ENCODE measurements around the gene MYLK. TPM values are rescaled to one million over a fixed set of nuclear protein-coding genes. Genes with fewer than 3 reads are reported as not detected.
A peak's percentile ranks its signal among the peaks of the same experiment; 100 is the strongest.

Gene MYLK
- total RNA-seq, 1 donor from 2014 or later, result 2.6 TPM

- no peaks in the 10 kb centered on the region for H3K27me3 ChIP-seq (ENCODE audit: control insufficient read depth, insufficient read depth, low read length)
- DNase-seq (ENCODE audit: low read depth) (no peak), FAIRE-seq (no peak)
- TF ChIP-seq, protein P1, sequence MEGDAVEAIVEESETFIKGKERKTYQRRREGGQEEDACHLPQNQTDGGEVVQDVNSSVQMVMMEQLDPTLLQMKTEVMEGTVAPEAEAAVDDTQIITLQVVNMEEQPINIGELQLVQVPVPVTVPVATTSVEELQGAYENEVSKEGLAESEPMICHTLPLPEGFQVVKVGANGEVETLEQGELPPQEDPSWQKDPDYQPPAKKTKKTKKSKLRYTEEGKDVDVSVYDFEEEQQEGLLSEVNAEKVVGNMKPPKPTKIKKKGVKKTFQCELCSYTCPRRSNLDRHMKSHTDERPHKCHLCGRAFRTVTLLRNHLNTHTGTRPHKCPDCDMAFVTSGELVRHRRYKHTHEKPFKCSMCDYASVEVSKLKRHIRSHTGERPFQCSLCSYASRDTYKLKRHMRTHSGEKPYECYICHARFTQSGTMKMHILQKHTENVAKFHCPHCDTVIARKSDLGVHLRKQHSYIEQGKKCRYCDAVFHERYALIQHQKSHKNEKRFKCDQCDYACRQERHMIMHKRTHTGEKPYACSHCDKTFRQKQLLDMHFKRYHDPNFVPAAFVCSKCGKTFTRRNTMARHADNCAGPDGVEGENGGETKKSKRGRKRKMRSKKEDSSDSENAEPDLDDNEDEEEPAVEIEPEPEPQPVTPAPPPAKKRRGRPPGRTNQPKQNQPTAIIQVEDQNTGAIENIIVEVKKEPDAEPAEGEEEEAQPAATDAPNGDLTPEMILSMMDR (IDR thresholded peaks at IDR 0.05; ENCODE audit: insufficient read depth, low read length, severe bottlenecking), result no peak
- no peaks in the 10 kb centered on the region for H3K36me3 ChIP-seq (ENCODE audit: control insufficient read depth, insufficient read depth, low read length)
- H3K4me3 ChIP-seq (ENCODE audit: low read depth, low read length), result no peak overlapping the region
Measured at GRCh38 chr3:123762805-123763204, 121.3 kb downstream of the MYLK start.

DNA sequence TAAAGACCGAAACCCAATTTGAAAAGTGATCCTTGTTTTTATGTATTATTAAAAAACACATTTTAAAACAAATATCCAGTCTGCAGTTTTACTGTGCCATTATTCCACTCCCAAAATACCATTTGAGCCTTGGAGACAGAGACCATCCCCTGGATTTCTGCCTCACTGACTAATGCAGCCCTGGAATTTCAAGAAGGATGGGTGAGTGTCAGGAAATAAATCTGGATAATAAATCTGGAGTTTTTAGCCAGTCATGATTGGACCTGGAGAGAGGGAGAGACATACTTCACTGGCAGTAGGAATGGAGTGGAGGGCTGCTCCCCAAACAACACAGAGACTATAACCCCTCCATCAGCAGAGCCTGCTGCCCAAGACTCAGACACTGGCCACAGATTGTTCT, 123.3 kb downstream of the MYLK start:
- Histone ChIP-seq H3K27me3 (ENCODE audit: control insufficient read depth, insufficient read depth, low read length) (no peaks in the 10 kb centered on the region), H3K4me3 (ENCODE audit: low read depth, low read length) (no peak overlapping the region), H3K36me3 (ENCODE audit: control insufficient read depth, insufficient read depth, low read length) (no peaks in the 10 kb centered on the region)
- FAIRE-seq, result no peak
- DNase-seq (ENCODE audit: low read depth), result no peak
- TF ChIP-seq, protein P1 (IDR thresholded peaks at IDR 0.05; ENCODE audit: insufficient read depth, low read length, severe bottlenecking), result no peak

DNA sequence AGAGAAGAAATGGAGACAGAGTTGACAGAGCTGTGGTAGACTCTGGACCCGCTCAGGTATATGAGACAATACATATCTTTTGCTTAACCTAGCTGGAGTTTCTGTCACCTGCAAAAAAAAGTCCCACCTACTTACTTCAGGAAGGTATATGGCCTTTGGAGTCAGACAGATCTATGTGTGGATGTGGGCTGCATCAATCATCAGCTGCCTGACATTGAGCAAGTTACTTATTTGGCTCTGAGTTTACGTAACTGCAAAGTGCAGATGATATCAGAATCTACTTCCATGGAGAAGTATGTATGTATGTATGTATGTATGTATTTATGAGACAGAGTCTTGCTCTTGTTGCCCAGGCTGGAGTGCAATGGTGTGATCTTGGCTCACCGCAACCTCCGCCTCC, 124.3 kb downstream of the MYLK start:
- Histone ChIP-seq H3K27me3 (ENCODE audit: control insufficient read depth, insufficient read depth, low read length) (no peaks in the 10 kb centered on the region), H3K36me3 (ENCODE audit: control insufficient read depth, insufficient read depth, low read length) (no peaks in the 10 kb centered on the region), H3K4me3 (ENCODE audit: low read depth, low read length) (no peak overlapping the region)
- TF ChIP-seq, protein P1 (IDR thresholded peaks at IDR 0.05; ENCODE audit: insufficient read depth, low read length, severe bottlenecking), result no peak
- no peak for DNase-seq (ENCODE audit: low read depth)
- FAIRE-seq, result no peak

GRCh38 chr3:123759311-123759710, 124.8 kb downstream of the MYLK start:
- H3K36me3 ChIP-seq (ENCODE audit: control insufficient read depth, insufficient read depth, low read length), result no peaks in the 10 kb centered on the region
- no peaks in the 10 kb centered on the region for H3K27me3 ChIP-seq (ENCODE audit: control insufficient read depth, insufficient read depth, low read length)
- FAIRE-seq (no peak), DNase-seq (ENCODE audit: low read depth) (no peak)
- no peak overlapping the region for H3K4me3 ChIP-seq (ENCODE audit: low read depth, low read length)
- TF ChIP-seq, protein P1 (IDR thresholded peaks at IDR 0.05; ENCODE audit: insufficient read depth, low read length, severe bottlenecking), result no peak

GRCh38 chr3:123758081-123758564, 126.0 kb downstream of the MYLK start:
- DNase-seq (ENCODE audit: low read depth) (peak; percentile 46), FAIRE-seq (peak; percentile 93)
- TF ChIP-seq, protein P1 (IDR thresholded peaks at IDR 0.05; ENCODE audit: insufficient read depth, low read length, severe bottlenecking), result no peak
- H3K27me3 ChIP-seq (ENCODE audit: control insufficient read depth, insufficient read depth, low read length), result no peaks in the 10 kb centered on the region
- no peak overlapping the region for H3K4me3 ChIP-seq (ENCODE audit: low read depth, low read length)
- no peaks in the 10 kb centered on the region for H3K36me3 ChIP-seq (ENCODE audit: control insufficient read depth, insufficient read depth, low read length)

GRCh38 chr3:123757281-123757940, 126.7 kb downstream of the MYLK start:
- no peaks in the 10 kb centered on the region for H3K36me3 ChIP-seq (ENCODE audit: control insufficient read depth, insufficient read depth, low read length)
- DNase-seq (ENCODE audit: low read depth), result peak; percentile 18
- no peak for FAIRE-seq
- H3K4me3 ChIP-seq (ENCODE audit: low read depth, low read length), result no peak overlapping the region
- TF ChIP-seq, protein P1 (IDR thresholded peaks at IDR 0.05; ENCODE audit: insufficient read depth, low read length, severe bottlenecking), result no peak
- H3K27me3 ChIP-seq (ENCODE audit: control insufficient read depth, insufficient read depth, low read length), result no peaks in the 10 kb centered on the region

Measured in bronchial epithelial cell (primary cell).